Heart left ventricle (tissue), 16 donors: ENCODE measurements around the gene GNB2. TPM values are rescaled to one million over a fixed set of nuclear protein-coding genes. Genes with fewer than 3 reads are reported as not detected.

Experiments used
- ATAC-seq, 4 donors: fragments of 200-7000 bp; cut with Tn5 transposase; one replicate each; pipeline ENCODE4 v1.9.1; 2020 to 2022; ENCODE audit warnings: moderate library complexity in 4 of 4, mild to moderate bottlenecking in 3 of 4, moderate number of reproducible peaks in 1 of 4
- DNase-seq, 5 donors: peaks; one replicate each; pipeline ENCODE4 v3.0.0-alpha.2; 2020
- H3K27ac ChIP-seq, 12 donors: fragments of 200-600 bp; sonication (generic) in 4 of 12; one replicate each; pipeline versions ENCODE4 v1.5.0 to v1.8.0; 2016 to 2022; ENCODE audit warnings: mild to moderate bottlenecking in 2 of 12
- H3K27me3 ChIP-seq, 9 donors: fragments of 200-600 bp; sonication (generic) in 2 of 9; one replicate each; pipeline versions ENCODE4 v1.5.1 to v1.8.0; 2016 to 2022; ENCODE audit warnings: mild to moderate bottlenecking in 3 of 9
- H3K36me3 ChIP-seq, 9 donors: fragments of 200-600 bp; sonication (generic) in 2 of 9; one replicate each; pipeline versions ENCODE4 v1.5.0 to v1.8.0; 2018 to 2022; ENCODE audit warnings: mild to moderate bottlenecking in 2 of 9
- H3K4me1 ChIP-seq, 12 donors: fragments of 200-600 bp; sonication (generic) in 4 of 12; one replicate each; pipeline versions ENCODE4 v1.5.0 to v1.8.0; 2016 to 2022; ENCODE audit warnings: mild to moderate bottlenecking in 3 of 12
- H3K4me3 ChIP-seq, 12 donors: fragments of 200-600 bp; sonication (generic) in 4 of 12; one replicate each; pipeline versions ENCODE4 v1.5.0 to v1.8.0; 2017 to 2022; ENCODE audit warnings: mild to moderate bottlenecking in 9 of 12, moderate library complexity in 4 of 12
- H3K9me3 ChIP-seq, 12 donors: fragments of 200-600 bp; sonication (generic) in 4 of 12; one replicate each; pipeline versions ENCODE4 v1.5.0 to v1.8.0; 2016 to 2022; ENCODE audit warnings: mild to moderate bottlenecking in 1 of 12
- POLR2A ChIP-seq, 2 donors: fragments of 450-650 bp; IDR thresholded peaks; one replicate each; pipeline ENCODE4 v1.6.1; 2017; ENCODE audit warnings: antibody characterized with exemption in 2 of 2, mild to moderate bottlenecking in 2 of 2, moderate library complexity in 2 of 2
- WGBS, 4 donors: extraction: QIAGEN DNeasy Blood & Tissue Kit in 2 of 4; methylation state at CpG; one replicate each; pipeline versions ENCODE4 v1.1.5 to v1.1.7; 2013 to 2018; 5-methylcytosine and 5-hydroxymethylcytosine counted together
- intact Hi-C, 10 donors: fragments of 100-400 bp; cut with DNase I; formaldehyde crosslinking; loops; one replicate each; pipeline versions ENCODE4 v1.11.1 to v1.14.2; 2022
- polyA plus RNA-seq, 2 donors: library from polyadenylated mRNA; stranded (reverse); fragments of 200-250 nt; gene quantifications; one replicate each; pipeline ENCODE4 v1.2.3, GENCODE V29; 2013
- total RNA-seq, 9 donors: library from RNA; depleted of rRNA in 2 of 9; stranded (reverse); fragments of >200 nt in 2 of 9; fragmentation: NEBNext Ultra II Directional in 3 of 9; extraction: Animal tissue kit (Norgen Biotek cat#: 25700) in 3 of 9; gene quantifications; one replicate each; pipeline versions ENCODE4 v1.1.0 to v1.2.4, GENCODE V29; 2016 to 2023
- TF ChIP-seq, protein P1 (sequence below), 12 donors: fragments of 200-600 bp; sonication (generic) in 4 of 12; IDR thresholded peaks; one replicate each; pipeline versions ENCODE4 v1.5.0 to v1.8.0; 2018 to 2022; ENCODE audit warnings: antibody characterized with exemption in 12 of 12, mild to moderate bottlenecking in 5 of 12
- donor health status: ischemic (EF 13 %, LVEDD 7.1; RV severe dilation, severe dysfunction).
- donor health status: healthy with polysubstance abuse.
- donor health status: DM: no; HTN: yes; CAD: no.
- donor health status: DM: no; HTN: no; CAD: no.
- donor health status: ischemic (EF 25% LVEDD 6.9; RV normal size, moderate dysfunction).
- donor health status: ischemic (EF 25% LVEDD 5.7; RV mildly dilated, moderate dysfunction).
- donor health status: healthy.
- donor health status: DM: yes; HTN: yes; CAD: no.
- donor health status: ischemic (EF 35%, LVEDD 5.7; RV mildly dilated, moderate dysfunction).
- donor health status: nonischemic (EF 11% LVEDD 7.7; RV severe dilation, severe dysfunction).
- donor health status: DM: yes; HTN: yes; CAD: no.
- donor health status: PGD.
- donor health status: ischemic (EF 29% LVEDD 5.4; RV normal size, mild dysfunction).
- donor health status: nonischemic (EF 23%, LVEDD 6.1; RV moderate dilation, normal function).

Gene GNB2
- total and polyA plus RNA-seq, 11 donors: 48.0 to 199 (median 122) TPM

DNA sequence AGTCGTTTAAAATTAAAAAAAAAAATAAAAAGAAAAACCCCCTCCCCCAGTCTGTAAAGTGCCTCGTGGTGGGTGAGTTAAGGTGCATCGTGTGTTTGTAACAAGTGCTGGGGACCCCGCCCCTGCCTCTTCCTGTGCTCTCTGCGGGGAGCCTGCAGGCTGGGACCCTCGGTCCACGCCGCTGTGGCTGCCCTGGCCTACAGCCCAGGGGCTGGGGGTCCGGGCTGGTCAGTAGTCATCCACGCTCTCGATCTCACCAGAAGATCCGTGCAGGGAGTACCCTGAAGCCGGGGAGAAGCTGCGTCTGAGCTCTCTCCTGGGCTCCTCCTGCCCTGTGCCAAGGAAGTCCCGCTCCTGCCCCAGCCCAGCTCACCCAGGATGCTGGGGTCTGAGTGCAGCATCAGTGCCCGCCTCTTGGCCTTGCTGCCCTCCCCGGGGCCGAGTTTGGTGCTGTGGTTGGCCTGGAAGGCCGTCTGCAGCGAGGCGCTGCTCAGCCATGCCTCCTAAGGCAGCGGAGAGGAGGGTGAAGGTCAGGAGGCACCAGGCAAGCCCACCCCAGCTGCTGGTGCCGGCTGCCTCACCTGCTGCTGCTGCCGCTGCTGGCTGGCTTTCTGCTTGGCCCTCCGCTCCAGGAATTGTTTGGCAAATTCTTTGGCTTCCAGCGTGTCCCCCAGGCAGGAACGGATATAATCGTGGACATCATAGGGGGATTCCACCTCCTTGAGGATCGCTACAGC is 8.1 kb downstream of the GNB2 start:
- H3K9me3 ChIP-seq: no peaks in the 10 kb centered on the region
- WGBS, 4 donors: 74 to 78% (median 78%) methylated on average over 18 to 29 of the region's 29 CpGs
- intact Hi-C loops: loop anchor here in 1 of 10 donors (5.0 kb wide), 1 partner anchor 209 kb away; no protein-coding TSS in a partner anchor
- H3K27ac ChIP-seq: no peak overlapping the region
- peaks cover 0 to 34% (median 8%) of the 10 kb centered on the region in 12 donors for H3K4me1 ChIP-seq
- H3K27me3 ChIP-seq: no peaks in the 10 kb centered on the region
- no peak overlapping the region for H3K4me3 ChIP-seq
- peaks cover 3 to 98% (median 95%) of the 10 kb centered on the region in 9 donors for H3K36me3 ChIP-seq
- TF ChIP-seq, protein P1, sequence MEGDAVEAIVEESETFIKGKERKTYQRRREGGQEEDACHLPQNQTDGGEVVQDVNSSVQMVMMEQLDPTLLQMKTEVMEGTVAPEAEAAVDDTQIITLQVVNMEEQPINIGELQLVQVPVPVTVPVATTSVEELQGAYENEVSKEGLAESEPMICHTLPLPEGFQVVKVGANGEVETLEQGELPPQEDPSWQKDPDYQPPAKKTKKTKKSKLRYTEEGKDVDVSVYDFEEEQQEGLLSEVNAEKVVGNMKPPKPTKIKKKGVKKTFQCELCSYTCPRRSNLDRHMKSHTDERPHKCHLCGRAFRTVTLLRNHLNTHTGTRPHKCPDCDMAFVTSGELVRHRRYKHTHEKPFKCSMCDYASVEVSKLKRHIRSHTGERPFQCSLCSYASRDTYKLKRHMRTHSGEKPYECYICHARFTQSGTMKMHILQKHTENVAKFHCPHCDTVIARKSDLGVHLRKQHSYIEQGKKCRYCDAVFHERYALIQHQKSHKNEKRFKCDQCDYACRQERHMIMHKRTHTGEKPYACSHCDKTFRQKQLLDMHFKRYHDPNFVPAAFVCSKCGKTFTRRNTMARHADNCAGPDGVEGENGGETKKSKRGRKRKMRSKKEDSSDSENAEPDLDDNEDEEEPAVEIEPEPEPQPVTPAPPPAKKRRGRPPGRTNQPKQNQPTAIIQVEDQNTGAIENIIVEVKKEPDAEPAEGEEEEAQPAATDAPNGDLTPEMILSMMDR (IDR thresholded peaks at IDR 0.05): no peak
- no peak for TF ChIP-seq POLR2A (IDR thresholded peaks at IDR 0.05)
- ATAC-seq (no peak), DNase-seq (peak in 1 of 5 donors; percentile 47)

DNA sequence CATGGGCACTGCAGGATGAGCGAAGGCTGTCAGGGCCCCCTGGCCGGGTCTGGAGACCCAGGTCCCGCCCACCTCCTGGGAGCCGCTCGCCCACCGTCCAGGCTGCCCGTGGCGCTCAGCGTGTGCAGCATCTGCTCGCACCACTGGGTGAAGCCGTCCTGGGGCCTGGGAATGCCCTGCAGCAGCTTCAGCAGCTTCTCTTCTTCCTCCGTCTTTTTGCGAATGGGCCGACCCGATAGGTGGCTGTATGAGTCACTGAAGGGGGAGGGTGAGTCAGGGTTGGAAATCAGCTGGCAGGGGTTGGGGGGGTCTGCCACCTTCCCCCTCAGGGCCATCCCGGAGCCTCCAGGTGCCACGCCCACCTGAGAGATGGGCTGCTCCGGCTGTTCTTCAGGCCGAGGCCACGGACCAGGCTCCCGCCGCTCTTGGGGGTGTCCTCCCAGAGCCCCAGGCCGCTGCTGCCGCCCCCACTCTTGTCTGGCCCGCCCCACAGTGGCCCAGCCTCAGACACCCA is 8.7 kb downstream of the GNB2 start:
- TF ChIP-seq, protein P1 (IDR thresholded peaks at IDR 0.05): no peak
- TF ChIP-seq POLR2A (IDR thresholded peaks at IDR 0.05): no peak
- Histone ChIP-seq H3K27ac (no peak overlapping the region), H3K36me3 (peaks cover 3 to 98% (median 95%) of the 10 kb centered on the region in 9 donors), H3K27me3 (no peaks in the 10 kb centered on the region), H3K4me1 (peaks cover 0 to 28% (median 8%) of the 10 kb centered on the region in 12 donors), H3K9me3 (no peaks in the 10 kb centered on the region), H3K4me3 (no peak overlapping the region)
- intact Hi-C loops: loop anchor here in 1 of 10 donors (5.0 kb wide), 1 partner anchor 210 kb away; no protein-coding TSS in a partner anchor
- 77 to 85% (median 83%) methylated on average over 5 to 25 of the region's 25 CpGs for WGBS, 4 donors
- no peak for ATAC-seq
- peak in 1 of 5 donors; percentile 64 for DNase-seq

GRCh38 chr7:100682991-100683658 is 9.6 kb downstream of the GNB2 start:
- peaks cover 3 to 98% (median 95%) of the 10 kb centered on the region in 9 donors for H3K36me3 ChIP-seq
- no peaks in the 10 kb centered on the region for H3K9me3 ChIP-seq
- TF ChIP-seq, protein P1 (IDR thresholded peaks at IDR 0.05): no peak
- no peak for TF ChIP-seq POLR2A (IDR thresholded peaks at IDR 0.05)
- DNase-seq: peak in 1 of 5 donors; percentile 57
- H3K27me3 ChIP-seq: no peaks in the 10 kb centered on the region
- ATAC-seq: no peak
- whole genome bisulfite sequencing, 4 donors: 86 to 90% (median 89%) methylated on average over 22 to 28 of the region's 28 CpGs
- H3K4me1 ChIP-seq: peaks cover 0 to 21% (median 8%) of the 10 kb centered on the region in 12 donors
- intact Hi-C loops: loop anchor here in 1 of 10 donors (5.0 kb wide), 1 partner anchor 211 kb away; no protein-coding TSS in a partner anchor
- no peak overlapping the region for H3K4me3 ChIP-seq
- no peak overlapping the region for H3K27ac ChIP-seq
